GM10847 (cell line): ENCODE data around the gene ATP1B1.

Experiments used
- POLR2A ChIP-seq: IDR thresholded peaks from 2 replicates; pipeline ENCODE4 v1.6.1; 2011; ENCODE audit not compliant: insufficient read length; ENCODE audit errors: extremely low read depth

The ATP1B1 gene

GRCh38 chr1:169108223-169108622 is 1.7 kb downstream of the ATP1B1 start:
- no peak for TF ChIP-seq POLR2A

- no peak for TF ChIP-seq POLR2A
Measured at GRCh38 chr1:169108863-169109560, 2.5 kb downstream of the ATP1B1 start.

GRCh38 chr1:169109561-169110134 is 3.2 kb downstream of the ATP1B1 start:
- TF ChIP-seq POLR2A: no peak

GRCh38 chr1:169110236-169110635 is 3.7 kb downstream of the ATP1B1 start:
- no peak for TF ChIP-seq POLR2A

GRCh38 chr1:169110689-169111447 is 4.4 kb downstream of the ATP1B1 start:
- TF ChIP-seq POLR2A: no peak

- TF ChIP-seq POLR2A: no peak
Measured at GRCh38 chr1:169111472-169111871, 5.0 kb downstream of the ATP1B1 start.

- TF ChIP-seq POLR2A: no peak
Measured at GRCh38 chr1:169112241-169112640, 5.8 kb downstream of the ATP1B1 start.

GRCh38 chr1:169113613-169114119 is 7.2 kb downstream of the ATP1B1 start:
- TF ChIP-seq POLR2A: no peak

- no peak for TF ChIP-seq POLR2A
Measured at GRCh38 chr1:169115891-169116585, 9.5 kb downstream of the ATP1B1 start.

- no peak for TF ChIP-seq POLR2A
Measured at GRCh38 chr1:169117014-169117413, 10.5 kb downstream of the ATP1B1 start.

GRCh38 chr1:169117599-169117998 is 11.1 kb downstream of the ATP1B1 start:
- no peak for TF ChIP-seq POLR2A

GRCh38 chr1:169118227-169118626 is 11.7 kb downstream of the ATP1B1 start:
- no peak for TF ChIP-seq POLR2A

- no peak for TF ChIP-seq POLR2A
Measured at GRCh38 chr1:169119405-169119804, 12.9 kb downstream of the ATP1B1 start.

GRCh38 chr1:169120066-169120465 is 13.6 kb downstream of the ATP1B1 start:
- TF ChIP-seq POLR2A: no peak

GRCh38 chr1:169121146-169121923 is 14.8 kb downstream of the ATP1B1 start:
- no peak for TF ChIP-seq POLR2A
